Measurements from ENCODE around the gene GABRR2.

- TF ChIP-seq CTCF (IDR thresholded peaks at IDR 0.05) (no peak), POLR2A (IDR thresholded peaks at IDR 0.05) (no peak)
Measured at GRCh38 chr6:89217299-89217910, 97.7 kb downstream of the GABRR2 start, which contains the start of gene GABRR1.

All from prostate gland (tissue), 2 donors.